HPDE6-E6E7 (cell line): Measurements from ENCODE around the gene ZCCHC14.
A peak's percentile ranks its signal among the peaks of the same experiment; 100 is the strongest.
"Not testable (repeated sequence)": the region's sequence is repeated elsewhere in the genome, so short reads cannot be mapped to it uniquely, and the experiment has no call there.

ENCODE experiments used
- DNase-seq: peaks from one replicate; pipeline ENCODE4 v3.0.0; 2011; ENCODE audit warnings: missing footprints; ENCODE audit errors: extremely low spot score

Gene ZCCHC14

GRCh38 chr16:87477209-87477981, 15.4 kb downstream of the ZCCHC14 start:
- DNase-seq = not testable (repeated sequence)

DNA sequence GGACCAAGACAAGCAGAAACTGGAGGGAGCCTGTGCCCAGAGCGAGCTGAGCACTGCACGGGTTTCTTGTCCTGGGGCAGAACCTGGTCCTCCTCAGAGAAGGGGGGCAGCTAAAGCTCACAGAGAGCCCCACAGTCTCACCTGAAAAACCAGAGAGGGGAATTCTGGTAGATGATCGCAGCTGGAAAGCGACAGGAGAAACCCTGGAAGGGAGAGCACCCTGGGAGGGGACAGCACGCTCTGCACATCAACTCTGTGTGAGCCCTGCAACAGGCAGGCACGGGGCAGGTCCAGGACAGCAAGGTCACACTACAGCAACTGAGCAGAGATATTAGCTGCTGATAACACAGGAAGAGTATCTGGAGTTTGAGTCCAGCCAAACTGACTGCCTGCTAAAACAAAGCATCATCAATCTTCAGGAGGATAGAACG, 18.2 kb downstream of the ZCCHC14 start:
- DNase-seq = no peak

GRCh38 chr16:87474017-87474416, 18.8 kb downstream of the ZCCHC14 start:
- no peak for DNase-seq

GRCh38 chr16:87472935-87473334, 19.9 kb downstream of the ZCCHC14 start:
- DNase-seq = no peak

DNA sequence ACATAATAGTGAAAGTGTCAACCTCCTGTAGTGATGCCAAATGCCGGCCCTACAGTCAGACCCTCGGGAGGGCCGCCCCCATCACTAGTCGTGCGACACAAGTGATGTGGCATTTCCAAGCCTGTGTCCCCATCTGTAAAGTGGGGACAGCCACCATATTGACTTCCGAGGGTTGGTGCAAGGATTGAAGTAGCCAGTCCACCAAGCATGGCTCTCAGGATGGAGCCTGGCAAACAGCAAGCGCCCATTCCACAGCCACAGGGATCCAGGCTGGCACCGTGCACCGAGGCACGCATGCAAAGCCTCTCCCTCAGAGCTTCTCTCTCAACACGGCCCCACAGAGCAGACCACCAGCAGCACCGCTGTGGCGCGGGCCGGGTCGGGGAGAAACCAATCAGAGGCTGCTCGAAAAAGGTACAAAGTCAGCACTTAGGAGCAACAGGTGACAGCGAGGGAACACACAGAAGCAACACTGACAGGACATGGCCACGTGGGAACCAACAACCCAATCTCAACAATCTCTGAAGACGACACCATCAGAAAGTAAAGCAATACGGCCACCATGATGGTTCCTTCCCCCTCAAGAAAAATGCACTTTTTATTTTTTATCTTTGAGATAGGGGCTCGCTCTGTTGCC, 20.6 kb downstream of the ZCCHC14 start:
- DNase-seq = no peak

DNA sequence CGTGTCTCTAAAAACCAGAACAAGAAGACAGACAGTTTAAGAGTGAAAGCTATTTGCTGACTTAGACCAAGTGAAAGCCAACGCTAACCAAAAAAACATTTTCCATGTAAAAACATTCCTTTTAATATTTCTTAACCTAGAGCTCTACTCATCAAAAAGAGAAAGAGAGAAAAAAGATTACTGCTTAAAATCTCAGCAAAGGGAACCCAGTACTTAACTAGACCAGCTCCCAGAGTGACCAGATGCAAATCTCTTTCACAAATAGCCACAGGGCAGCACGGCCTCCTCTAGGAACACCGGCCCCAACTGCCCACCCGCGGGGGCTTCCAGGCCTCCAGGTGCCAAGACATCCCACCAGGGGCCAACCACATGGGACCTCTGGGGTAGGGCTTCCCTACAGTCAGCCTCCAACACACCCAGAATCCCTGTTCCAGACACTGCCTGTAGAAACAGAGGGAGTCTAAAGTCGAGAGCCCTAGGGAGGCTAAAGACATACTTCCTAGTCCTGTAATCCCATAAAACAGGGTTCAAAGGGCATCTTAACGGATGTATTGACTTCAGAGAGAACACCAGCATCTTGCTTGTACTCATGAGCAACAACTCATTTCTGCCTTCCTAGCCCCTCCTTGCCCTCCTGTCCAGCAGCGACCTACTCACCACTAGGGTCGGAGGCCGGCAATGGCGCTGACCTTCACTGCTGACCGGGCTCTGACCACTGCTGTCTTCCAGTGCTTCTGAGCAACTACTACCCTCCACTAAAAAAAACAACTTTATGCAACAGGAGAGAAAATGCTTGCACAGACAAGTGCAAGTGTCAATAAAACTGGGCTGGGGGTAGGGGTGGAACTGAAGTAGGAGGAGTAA, 21.3 kb downstream of the ZCCHC14 start:
- DNase-seq = no peak

GRCh38 chr16:87470332-87470731, 22.5 kb downstream of the ZCCHC14 start:
- no peak for DNase-seq

DNA sequence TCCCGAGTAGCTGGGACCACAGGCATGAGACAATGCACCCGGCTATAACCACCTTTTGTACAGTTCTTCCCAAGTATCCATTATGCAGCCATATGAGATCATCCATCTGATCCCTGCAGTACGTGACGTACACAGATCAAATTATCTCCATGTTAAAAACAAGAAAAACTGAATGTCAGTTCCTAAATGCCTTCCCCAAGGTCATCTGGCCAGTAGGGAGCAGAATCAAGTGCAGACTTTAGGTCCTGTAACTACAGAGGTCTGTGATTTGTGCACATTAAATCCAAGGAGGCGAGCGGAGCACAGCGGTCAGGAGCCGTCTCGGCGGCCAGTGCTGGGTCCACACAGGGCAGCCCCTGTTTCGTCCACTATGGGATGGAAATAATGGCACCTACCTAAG, 23.7 kb downstream of the ZCCHC14 start:
- DNase-seq = no peak

- DNase-seq = no peak
Observed at GRCh38 chr16:87468550-87468949, 24.3 kb downstream of the ZCCHC14 start.

- no peak for DNase-seq
Observed at GRCh38 chr16:87466975-87467501, 25.8 kb downstream of the ZCCHC14 start.

GRCh38 chr16:87465879-87466278, 26.9 kb downstream of the ZCCHC14 start:
- no peak for DNase-seq

- peak; percentile 90 for DNase-seq
Observed at GRCh38 chr16:87465306-87465705, 27.5 kb downstream of the ZCCHC14 start.

- peak; percentile 75 for DNase-seq
Observed at GRCh38 chr16:87464691-87465300, 28.0 kb downstream of the ZCCHC14 start.

DNA sequence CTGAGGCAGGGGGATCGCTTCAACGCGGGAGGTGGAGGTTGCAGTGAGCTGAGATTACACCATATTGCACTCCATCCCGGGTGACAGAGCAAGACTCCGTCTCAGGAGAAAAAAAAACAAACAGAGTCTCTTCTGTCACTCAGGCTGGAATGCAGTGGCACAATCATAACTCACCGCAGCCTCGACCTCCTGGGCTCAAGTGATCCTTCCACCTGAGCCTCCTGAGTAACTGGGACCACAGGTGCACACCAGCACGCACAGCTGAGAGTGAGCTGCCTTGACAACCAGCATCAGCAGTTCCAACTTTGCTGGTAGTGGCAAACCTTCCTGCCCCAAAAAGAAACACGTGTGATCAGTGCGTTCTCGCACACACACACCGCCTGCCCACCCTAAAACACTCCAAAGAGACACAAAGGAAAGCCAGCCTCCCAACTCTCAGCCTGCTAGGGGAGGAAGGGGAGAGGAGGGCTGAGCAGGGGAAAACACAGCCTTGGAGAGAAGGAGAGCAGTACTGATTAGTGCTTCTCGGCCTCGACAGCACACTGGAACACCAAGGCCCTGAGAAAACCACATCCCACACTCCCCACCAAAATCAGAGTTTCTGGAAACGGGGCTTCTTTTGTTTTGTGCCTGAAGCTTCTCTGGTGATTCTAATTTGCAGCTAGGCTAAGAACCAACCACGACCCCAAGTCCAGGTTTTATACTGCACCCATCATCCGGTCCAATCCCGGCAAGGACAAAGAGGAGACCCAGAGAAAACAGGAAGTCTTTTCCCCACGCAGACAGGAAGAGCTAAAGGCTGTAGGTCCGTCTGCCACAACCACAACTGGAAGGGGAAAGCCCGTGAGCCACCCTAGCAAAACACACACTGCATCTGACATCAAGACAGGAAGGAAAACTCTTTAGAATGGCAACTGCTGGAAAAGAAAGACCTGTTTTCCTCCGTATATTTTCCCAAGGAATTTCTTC, 28.8 kb downstream of the ZCCHC14 start:
- no peak for DNase-seq

- DNase-seq = peak; percentile 99
Observed at GRCh38 chr16:87461466-87461991, 31.3 kb downstream of the ZCCHC14 start.

- DNase-seq = no peak
Observed at GRCh38 chr16:87460936-87461335, 31.9 kb downstream of the ZCCHC14 start.

DNA sequence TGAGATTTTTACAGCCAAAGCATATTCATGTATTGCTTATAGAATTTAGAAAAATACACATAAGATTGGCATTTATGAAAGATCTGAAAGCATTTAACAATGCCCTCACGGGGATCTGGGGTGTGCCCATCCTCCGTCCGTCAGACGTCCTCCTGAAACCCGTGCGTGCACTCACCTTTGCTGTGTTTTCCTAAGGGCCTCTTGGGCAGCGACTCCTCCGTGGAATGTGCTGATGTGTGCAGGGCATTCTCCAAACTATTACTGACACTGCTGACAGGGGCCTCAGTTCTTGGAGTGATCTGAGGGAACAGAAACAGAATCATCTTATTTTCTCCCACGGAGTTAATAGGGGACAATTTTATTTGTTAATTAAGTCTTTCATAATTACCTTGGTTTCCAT, 33.0 kb downstream of the ZCCHC14 start:
- no peak for DNase-seq

GRCh38 chr16:87459027-87459426, 33.8 kb downstream of the ZCCHC14 start:
- no peak for DNase-seq

- no peak for DNase-seq
Observed at GRCh38 chr16:87458424-87458915, 34.4 kb downstream of the ZCCHC14 start.
